Fibroblast of mammary gland (primary cell): Measurements from ENCODE around the gene PITHD1.
"Not testable (repeated sequence)": the region's sequence is repeated elsewhere in the genome, so short reads cannot be mapped to it uniquely, and the experiment has no call there.

Experiments used
- DNase-seq: peaks from one replicate; pipeline ENCODE4 v3.0.0-alpha.2; 2010; ENCODE audit warnings: low read depth
- H3K4me3 ChIP-seq: 2 replicates; pipeline ENCODE4 v1.5.1; 2011; ENCODE audit warnings: low read depth, mild to moderate bottlenecking, low read length, moderate library complexity; ENCODE audit not compliant: control insufficient read depth
- TF ChIP-seq, protein P1 (sequence below): conservative IDR thresholded peaks from 2 replicates; pipeline ENCODE4 v1.5.1; 2011; ENCODE audit warnings: low read depth, low read length, inconsistent platforms; ENCODE audit not compliant: control insufficient read depth, insufficient read depth

PITHD1 gene

GRCh38 chr1:23772854-23773242, 5.4 kb upstream of the PITHD1 start:
- TF ChIP-seq, protein P1, sequence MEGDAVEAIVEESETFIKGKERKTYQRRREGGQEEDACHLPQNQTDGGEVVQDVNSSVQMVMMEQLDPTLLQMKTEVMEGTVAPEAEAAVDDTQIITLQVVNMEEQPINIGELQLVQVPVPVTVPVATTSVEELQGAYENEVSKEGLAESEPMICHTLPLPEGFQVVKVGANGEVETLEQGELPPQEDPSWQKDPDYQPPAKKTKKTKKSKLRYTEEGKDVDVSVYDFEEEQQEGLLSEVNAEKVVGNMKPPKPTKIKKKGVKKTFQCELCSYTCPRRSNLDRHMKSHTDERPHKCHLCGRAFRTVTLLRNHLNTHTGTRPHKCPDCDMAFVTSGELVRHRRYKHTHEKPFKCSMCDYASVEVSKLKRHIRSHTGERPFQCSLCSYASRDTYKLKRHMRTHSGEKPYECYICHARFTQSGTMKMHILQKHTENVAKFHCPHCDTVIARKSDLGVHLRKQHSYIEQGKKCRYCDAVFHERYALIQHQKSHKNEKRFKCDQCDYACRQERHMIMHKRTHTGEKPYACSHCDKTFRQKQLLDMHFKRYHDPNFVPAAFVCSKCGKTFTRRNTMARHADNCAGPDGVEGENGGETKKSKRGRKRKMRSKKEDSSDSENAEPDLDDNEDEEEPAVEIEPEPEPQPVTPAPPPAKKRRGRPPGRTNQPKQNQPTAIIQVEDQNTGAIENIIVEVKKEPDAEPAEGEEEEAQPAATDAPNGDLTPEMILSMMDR: no peak
- H3K4me3 ChIP-seq: no peak overlapping the region
- no peak for DNase-seq

- no peak for DNase-seq
- H3K4me3 ChIP-seq: no peak overlapping the region
- TF ChIP-seq, protein P1: no peak
Observed at GRCh38 chr1:23774174-23774880, 3.9 kb upstream of the PITHD1 start.

GRCh38 chr1:23776217-23776616, 2.0 kb upstream of the PITHD1 start:
- no peak for DNase-seq
- TF ChIP-seq, protein P1: no peak

DNA sequence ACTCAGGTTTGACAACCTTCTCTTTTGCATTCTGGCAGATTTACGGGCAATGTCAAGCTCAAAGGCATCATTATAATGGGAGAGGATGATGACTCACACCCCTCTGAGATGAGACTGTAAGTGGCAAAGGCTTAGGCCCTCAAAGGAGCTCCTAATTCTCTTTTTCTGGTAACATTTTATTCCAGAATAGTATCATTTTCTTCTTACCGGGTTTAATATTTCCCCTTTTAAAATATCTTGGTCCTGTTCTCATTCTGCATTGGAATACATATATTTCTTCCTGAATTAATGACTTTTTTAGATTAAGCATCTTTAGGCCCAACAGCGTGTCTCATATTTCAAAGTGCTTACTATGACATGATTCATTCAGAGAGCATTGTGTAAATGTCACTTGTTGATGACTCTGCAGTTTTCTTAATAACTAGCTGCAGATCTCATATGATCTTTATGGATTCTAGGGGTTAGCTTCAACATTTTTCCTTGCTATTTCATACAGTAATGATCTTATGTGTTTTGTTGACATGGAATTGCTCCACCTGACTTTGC, 1.7 kb downstream of the PITHD1 start:
- peak; percentile 76 for DNase-seq
- H3K4me3 ChIP-seq: peak overlapping the region; percentile 89
- TF ChIP-seq, protein P1: no peak

More at GRCh38 chr1:23776217-23776616, 2.0 kb upstream of the PITHD1 start:
- no peak overlapping the region for H3K4me3 ChIP-seq

GRCh38 chr1:23783141-23783540, 4.9 kb downstream of the PITHD1 start:
- DNase-seq: not testable (repeated sequence)

GRCh38 chr1:23784846-23785245, 6.6 kb downstream of the PITHD1 start:
- DNase-seq: no peak
- TF ChIP-seq, protein P1: no peak
- H3K4me3 ChIP-seq: no peak overlapping the region

More at GRCh38 chr1:23783141-23783540, 4.9 kb downstream of the PITHD1 start:
- H3K4me3 ChIP-seq: not testable (repeated sequence)

DNA sequence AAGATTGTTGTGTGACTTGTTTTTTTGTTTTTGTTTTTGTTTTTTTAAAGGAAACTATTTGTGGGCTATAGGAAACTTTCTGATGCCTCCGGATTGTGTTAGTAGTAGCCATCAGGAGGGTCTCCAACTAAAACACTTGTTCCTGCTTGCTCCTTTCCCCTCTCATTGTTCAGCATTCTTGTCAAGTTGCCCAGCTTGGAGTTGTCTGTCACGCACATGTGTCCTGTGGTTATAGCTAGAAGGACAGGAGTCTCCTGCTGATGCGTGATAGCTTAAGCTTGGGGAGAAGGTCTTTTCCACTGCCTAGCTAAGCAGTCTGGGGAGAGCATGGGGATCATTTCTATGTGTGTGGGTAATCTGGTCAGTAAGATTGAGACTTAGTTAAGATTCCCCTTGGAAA, 9.5 kb downstream of the PITHD1 start:
- TF ChIP-seq, protein P1: no peak
- no peak overlapping the region for H3K4me3 ChIP-seq
- DNase-seq: no peak
